Right atrium auricular region (tissue), 2 donors: ENCODE data around the gene HDDC2. TPM values are rescaled to one million over a fixed set of nuclear protein-coding genes. Genes with fewer than 3 reads are reported as not detected.
A peak's percentile ranks its signal among the peaks of the same experiment; 100 is the strongest.

Source experiments
- DNase-seq: peaks from one replicate; pipeline ENCODE4 v3.0.0-alpha.2; 2019; ENCODE audit warnings: low spot score
- H3K27ac ChIP-seq, 2 donors: fragments of 200-600 bp; sonication (generic); 1 replicate in 1 of 2; 2 replicates in 1 of 2; pipeline ENCODE4 v1.5.1; 2016 to 2019
- H3K27me3 ChIP-seq, 2 donors: fragments of 200-600 bp; sonication (generic); one replicate each; pipeline versions ENCODE4 v1.5.1 to v1.6.0; 2017 to 2019
- H3K36me3 ChIP-seq: fragments of 200-600 bp; sonication (generic); one replicate; pipeline ENCODE4 v1.5.1; 2016
- H3K4me1 ChIP-seq, 2 donors: fragments of 200-600 bp; sonication (generic); one replicate each; pipeline versions ENCODE4 v1.5.1 to v1.6.0; 2017 to 2019
- H3K4me3 ChIP-seq, 2 donors: fragments of 200-600 bp; sonication (generic); 1 replicate in 1 of 2; 2 replicates in 1 of 2; pipeline ENCODE4 v1.5.1; 2017 to 2019; ENCODE audit warnings: mild to moderate bottlenecking in 1 of 2, moderate library complexity in 1 of 2
- H3K9me3 ChIP-seq, 2 donors: fragments of 200-600 bp; sonication (generic); one replicate each; pipeline ENCODE4 v1.5.1; 2019
- CTCF ChIP-seq, 2 donors: fragments of 200-600 bp; sonication (generic); IDR thresholded peaks; one replicate each; pipeline ENCODE4 v1.5.1; 2019; ENCODE audit warnings: antibody characterized with exemption in 2 of 2
- total RNA-seq, 2 donors: library from RNA; depleted of rRNA; stranded (reverse); fragments of >200 nt; gene quantifications; one replicate each; pipeline ENCODE4 v1.1.0, GENCODE V29; 2016

HDDC2 gene
- total RNA-seq, 2 donors from 2014 or later: 85.7 to 98.7 TPM

GRCh38 chr6:125304970-125305660 is 3.3 kb upstream of the HDDC2 start:
- TF ChIP-seq CTCF (IDR thresholded peaks at IDR 0.05): no peak
- DNase-seq: no peak
- H3K27ac ChIP-seq: no peak overlapping the region
- no peaks in the 10 kb centered on the region for H3K27me3 ChIP-seq
- peaks cover 0 to 9% of the 10 kb centered on the region in 2 donors for H3K4me1 ChIP-seq
- no peaks in the 10 kb centered on the region for H3K36me3 ChIP-seq
- H3K9me3 ChIP-seq: no peaks in the 10 kb centered on the region
- H3K4me3 ChIP-seq: no peak overlapping the region

GRCh38 chr6:125303512-125303854 is 1.7 kb upstream of the HDDC2 start:
- Histone ChIP-seq H3K27ac (no peak overlapping the region), H3K27me3 (no peaks in the 10 kb centered on the region), H3K9me3 (no peaks in the 10 kb centered on the region), H3K36me3 (peaks cover 10% of the 10 kb centered on the region), H3K4me1 (peaks cover 0 to 26% of the 10 kb centered on the region in 2 donors), H3K4me3 (no peak overlapping the region)
- no peak for TF ChIP-seq CTCF (IDR thresholded peaks at IDR 0.05)
- no peak for DNase-seq

- TF ChIP-seq CTCF (IDR thresholded peaks at IDR 0.05): no peak
- H3K4me1 ChIP-seq: peaks cover 0 to 29% of the 10 kb centered on the region in 2 donors
- H3K4me3 ChIP-seq: no peak overlapping the region
- no peaks in the 10 kb centered on the region for H3K27me3 ChIP-seq
- DNase-seq: no peak
- H3K27ac ChIP-seq: no peak overlapping the region
- H3K9me3 ChIP-seq: no peaks in the 10 kb centered on the region
- peaks cover 12% of the 10 kb centered on the region for H3K36me3 ChIP-seq
Measured at GRCh38 chr6:125302840-125303511, 1.2 kb upstream of the HDDC2 start.

GRCh38 chr6:125300992-125301434 is 754 bp downstream of the HDDC2 start:
- Histone ChIP-seq H3K9me3 (no peaks in the 10 kb centered on the region), H3K27me3 (no peaks in the 10 kb centered on the region), H3K27ac (peak overlapping the region; percentile 85 to 88), H3K4me1 (peaks cover 0 to 35% of the 10 kb centered on the region in 2 donors), H3K4me3 (peak overlapping the region; percentile 56 to 85), H3K36me3 (peaks cover 28% of the 10 kb centered on the region)
- DNase-seq: no peak
- TF ChIP-seq CTCF (IDR thresholded peaks at IDR 0.05): no peak

- Histone ChIP-seq H3K36me3 (peaks cover 28% of the 10 kb centered on the region), H3K4me1 (peaks cover 0 to 51% of the 10 kb centered on the region in 2 donors), H3K27ac (no peak overlapping the region), H3K4me3 (no peak overlapping the region), H3K9me3 (no peaks in the 10 kb centered on the region), H3K27me3 (no peaks in the 10 kb centered on the region)
- DNase-seq: no peak
- no peak for TF ChIP-seq CTCF (IDR thresholded peaks at IDR 0.05)
Measured at GRCh38 chr6:125299257-125299656, 2.5 kb downstream of the HDDC2 start.
